Measurements from ENCODE around the gene ITIH5. TPM values are rescaled to one million over a fixed set of nuclear protein-coding genes. Genes with fewer than 3 reads are reported as not detected.

The ITIH5 gene
- total and polyA plus RNA-seq, 4 donors = 3.8 to 45.0 (median 16.2) TPM

DNA sequence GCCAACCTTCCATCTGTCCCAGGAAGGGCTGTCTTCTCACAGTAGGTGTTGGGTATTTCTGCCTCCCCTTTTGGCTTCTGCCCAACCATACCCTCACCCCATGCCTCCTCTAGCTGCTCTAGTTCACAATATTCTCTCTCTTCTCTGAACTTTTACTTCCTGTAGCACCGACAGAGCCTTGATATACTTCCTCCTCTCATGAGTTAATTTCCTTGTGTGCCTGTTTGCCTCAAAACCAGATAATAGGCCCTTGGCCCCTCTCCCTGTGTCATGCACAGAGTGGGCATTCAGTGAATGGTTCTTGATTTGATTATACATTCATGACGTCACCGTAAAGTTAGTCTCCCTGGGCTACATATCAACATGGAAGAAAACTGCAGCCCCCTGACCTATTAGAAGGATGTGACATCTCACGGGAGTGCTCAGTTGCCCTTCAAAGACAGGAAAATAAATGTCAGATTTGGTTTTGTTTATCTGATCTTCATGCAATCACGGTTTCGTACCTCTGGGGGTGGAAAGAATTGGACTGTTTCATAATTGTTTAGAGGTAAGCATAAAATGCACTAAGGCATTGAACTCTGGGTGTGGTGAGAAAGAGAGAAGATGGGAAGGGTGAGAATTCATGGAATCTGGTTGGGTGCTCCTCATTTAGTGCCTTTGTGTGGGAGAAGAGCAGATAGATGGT is 127.7 kb downstream of the ITIH5 start:
- H3K27me3 ChIP-seq (ENCODE audit: control insufficient read depth in 1 of 2, insufficient read depth in 2 of 2, low read length in 1 of 2) = no peaks in the 10 kb centered on the region
- no peak overlapping the region for H3K4me3 ChIP-seq (ENCODE audit: low read length in 2 of 2)
- no peak overlapping the region for H3K27ac ChIP-seq (ENCODE audit: low read depth in 1 of 2, low read length in 2 of 2)
- H3K4me1 ChIP-seq (ENCODE audit: control insufficient read depth in 1 of 2, insufficient read depth in 2 of 2, low read length in 2 of 2) = no peaks in the 10 kb centered on the region
- intact Hi-C loops (cut with DNase I) = no loop called here
- WGBS, 2 donors = 70 to 81% methylated on average over 6 of the region's 6 CpGs
- ATAC-seq (ENCODE audit: low FRiP score) (no peak), DNase-seq (no peak)
- H3K9me3 ChIP-seq (ENCODE audit: control insufficient read depth, low read length) = peaks cover 2% of the 10 kb centered on the region
- H3K36me3 ChIP-seq (ENCODE audit: control insufficient read depth in 1 of 2, insufficient read depth in 2 of 2, low read length in 1 of 2) = no peaks in the 10 kb centered on the region

GRCh38 chr10:7537126-7537525 is 129.6 kb downstream of the ITIH5 start:
- no peak overlapping the region for H3K27ac ChIP-seq (ENCODE audit: low read depth in 1 of 2, low read length in 2 of 2)
- no peaks in the 10 kb centered on the region for H3K4me1 ChIP-seq (ENCODE audit: control insufficient read depth in 1 of 2, insufficient read depth in 2 of 2, low read length in 2 of 2)
- WGBS, 2 donors = 82 to 83% methylated on average over 3 of the region's 3 CpGs
- H3K9me3 ChIP-seq (ENCODE audit: control insufficient read depth, low read length) = peaks cover 2% of the 10 kb centered on the region
- intact Hi-C loops (cut with DNase I) = no loop called here
- ATAC-seq (ENCODE audit: low FRiP score) (no peak), DNase-seq (no peak)
- H3K4me3 ChIP-seq (ENCODE audit: low read length in 2 of 2) = no peak overlapping the region
- H3K27me3 ChIP-seq (ENCODE audit: control insufficient read depth in 1 of 2, insufficient read depth in 2 of 2, low read length in 1 of 2) = no peaks in the 10 kb centered on the region
- H3K36me3 ChIP-seq (ENCODE audit: control insufficient read depth in 1 of 2, insufficient read depth in 2 of 2, low read length in 1 of 2) = no peaks in the 10 kb centered on the region

DNA sequence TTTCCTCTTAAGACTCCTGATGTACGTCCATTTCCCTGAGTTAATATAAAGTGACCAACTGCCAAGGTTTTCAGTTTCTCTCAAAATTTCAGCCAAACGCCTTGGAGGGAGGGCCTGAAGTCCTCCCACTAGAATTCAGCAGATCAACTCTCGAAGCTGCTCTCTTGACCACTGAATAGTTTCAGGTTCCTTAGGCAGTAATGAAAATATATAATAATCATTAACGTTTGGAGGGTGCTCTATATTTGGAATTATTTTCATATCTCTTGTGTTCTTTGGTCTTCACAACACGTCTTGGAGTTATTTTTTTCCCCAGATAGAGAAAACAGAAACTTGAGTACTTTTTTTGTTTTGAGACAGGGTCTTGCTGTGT is 132.3 kb downstream of the ITIH5 start:
- H3K9me3 ChIP-seq (ENCODE audit: control insufficient read depth, low read length) = peaks cover 2% of the 10 kb centered on the region
- H3K4me1 ChIP-seq (ENCODE audit: control insufficient read depth in 1 of 2, insufficient read depth in 2 of 2, low read length in 2 of 2) = no peaks in the 10 kb centered on the region
- intact Hi-C loops (cut with DNase I) = no loop called here
- 49 to 53% methylated on average over 5 of the region's 5 CpGs for WGBS, 2 donors
- ATAC-seq (ENCODE audit: low FRiP score) (no peak), DNase-seq (no peak)
- H3K36me3 ChIP-seq (ENCODE audit: control insufficient read depth in 1 of 2, insufficient read depth in 2 of 2, low read length in 1 of 2) = no peaks in the 10 kb centered on the region
- no peak overlapping the region for H3K4me3 ChIP-seq (ENCODE audit: low read length in 2 of 2)
- H3K27me3 ChIP-seq (ENCODE audit: control insufficient read depth in 1 of 2, insufficient read depth in 2 of 2, low read length in 1 of 2) = no peaks in the 10 kb centered on the region
- H3K27ac ChIP-seq (ENCODE audit: low read depth in 1 of 2, low read length in 2 of 2) = no peak overlapping the region

GRCh38 chr10:7533657-7534479 is 132.9 kb downstream of the ITIH5 start:
- no peak for ATAC-seq (ENCODE audit: low FRiP score)
- H3K4me3 ChIP-seq (ENCODE audit: low read length in 2 of 2) = no peak overlapping the region
- WGBS, 2 donors = 71 to 84% methylated on average over 7 of the region's 7 CpGs
- intact Hi-C loops (cut with DNase I) = no loop called here
- no peaks in the 10 kb centered on the region for H3K27me3 ChIP-seq (ENCODE audit: control insufficient read depth in 1 of 2, insufficient read depth in 2 of 2, low read length in 1 of 2)
- H3K9me3 ChIP-seq (ENCODE audit: control insufficient read depth, low read length) = peaks cover 2% of the 10 kb centered on the region
- no peak for DNase-seq
- no peaks in the 10 kb centered on the region for H3K36me3 ChIP-seq (ENCODE audit: control insufficient read depth in 1 of 2, insufficient read depth in 2 of 2, low read length in 1 of 2)
- no peak overlapping the region for H3K27ac ChIP-seq (ENCODE audit: low read depth in 1 of 2, low read length in 2 of 2)
- no peaks in the 10 kb centered on the region for H3K4me1 ChIP-seq (ENCODE audit: control insufficient read depth in 1 of 2, insufficient read depth in 2 of 2, low read length in 2 of 2)

DNA sequence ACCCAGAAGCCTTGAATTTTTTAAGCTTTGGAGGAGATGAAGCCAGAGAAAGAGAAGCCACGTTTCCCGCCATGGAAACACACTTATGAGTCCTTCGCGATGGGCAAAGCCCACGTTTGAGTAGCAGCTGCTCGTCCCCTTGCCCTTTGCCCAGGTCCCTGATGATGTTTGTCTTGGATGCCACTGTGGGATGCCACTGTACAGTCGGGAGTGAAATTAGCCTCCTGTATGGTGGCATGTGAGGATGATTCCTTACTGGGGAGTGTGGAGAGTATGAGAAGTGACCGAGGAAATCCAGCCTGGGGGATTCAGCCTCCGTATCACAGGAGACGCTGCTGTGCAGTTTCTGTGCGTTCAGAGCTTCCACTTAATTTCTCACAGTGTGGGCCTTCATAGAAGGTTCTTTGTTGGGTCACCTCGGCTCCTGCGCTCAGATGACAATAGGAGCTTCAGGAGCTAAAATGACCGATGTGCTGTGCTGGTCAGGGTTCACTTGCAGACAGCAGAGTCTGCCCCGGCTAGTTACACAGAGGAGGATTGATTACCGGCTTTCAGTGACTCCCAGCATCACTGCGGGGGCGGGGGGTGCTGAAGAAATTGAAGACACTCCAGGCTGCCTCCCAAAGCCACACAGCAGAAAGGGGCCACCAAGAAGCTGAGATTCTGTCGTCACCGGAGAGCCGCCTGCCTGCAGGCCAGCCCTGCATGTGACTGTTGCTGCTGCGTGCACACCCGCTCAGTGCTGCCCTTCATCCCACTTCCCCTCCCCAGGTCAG is 133.9 kb downstream of the ITIH5 start:
- no peaks in the 10 kb centered on the region for H3K4me1 ChIP-seq (ENCODE audit: control insufficient read depth in 1 of 2, insufficient read depth in 2 of 2, low read length in 2 of 2)

GRCh38 chr10:7529638-7530037 is 137.1 kb downstream of the ITIH5 start:
- ATAC-seq (ENCODE audit: low FRiP score) (no peak), DNase-seq (no peak)
- intact Hi-C loops (cut with DNase I) = loop anchor here in 1 of 2 donors (10.0 kb wide), 1 partner anchor 285 kb away; the partner anchor contains the start of gene TAF3
- no peaks in the 10 kb centered on the region for H3K36me3 ChIP-seq (ENCODE audit: control insufficient read depth in 1 of 2, insufficient read depth in 2 of 2, low read length in 1 of 2)
- no peak overlapping the region for H3K27ac ChIP-seq (ENCODE audit: low read depth in 1 of 2, low read length in 2 of 2)
- no peaks in the 10 kb centered on the region for H3K4me1 ChIP-seq (ENCODE audit: control insufficient read depth in 1 of 2, insufficient read depth in 2 of 2, low read length in 2 of 2)
- H3K4me3 ChIP-seq (ENCODE audit: low read length in 2 of 2) = no peak overlapping the region
- no peaks in the 10 kb centered on the region for H3K9me3 ChIP-seq (ENCODE audit: control insufficient read depth, low read length)
- H3K27me3 ChIP-seq (ENCODE audit: control insufficient read depth in 1 of 2, insufficient read depth in 2 of 2, low read length in 1 of 2) = no peaks in the 10 kb centered on the region
- 38 to 41% methylated on average over 7 of the region's 7 CpGs for whole genome bisulfite sequencing, 2 donors

More for the DNA sequence above, 133.9 kb downstream of the ITIH5 start:
- no peak overlapping the region for H3K27ac ChIP-seq (ENCODE audit: low read depth in 1 of 2, low read length in 2 of 2)
- no peaks in the 10 kb centered on the region for H3K27me3 ChIP-seq (ENCODE audit: control insufficient read depth in 1 of 2, insufficient read depth in 2 of 2, low read length in 1 of 2)
- WGBS, 2 donors = 26 to 42% methylated on average over 23 of the region's 23 CpGs
- intact Hi-C loops (cut with DNase I) = no loop called here
- H3K4me3 ChIP-seq (ENCODE audit: low read length in 2 of 2) = no peak overlapping the region
- DNase-seq (no peak), ATAC-seq (ENCODE audit: low FRiP score) (no peak)
- H3K9me3 ChIP-seq (ENCODE audit: control insufficient read depth, low read length) = no peaks in the 10 kb centered on the region
- no peaks in the 10 kb centered on the region for H3K36me3 ChIP-seq (ENCODE audit: control insufficient read depth in 1 of 2, insufficient read depth in 2 of 2, low read length in 1 of 2)

DNA sequence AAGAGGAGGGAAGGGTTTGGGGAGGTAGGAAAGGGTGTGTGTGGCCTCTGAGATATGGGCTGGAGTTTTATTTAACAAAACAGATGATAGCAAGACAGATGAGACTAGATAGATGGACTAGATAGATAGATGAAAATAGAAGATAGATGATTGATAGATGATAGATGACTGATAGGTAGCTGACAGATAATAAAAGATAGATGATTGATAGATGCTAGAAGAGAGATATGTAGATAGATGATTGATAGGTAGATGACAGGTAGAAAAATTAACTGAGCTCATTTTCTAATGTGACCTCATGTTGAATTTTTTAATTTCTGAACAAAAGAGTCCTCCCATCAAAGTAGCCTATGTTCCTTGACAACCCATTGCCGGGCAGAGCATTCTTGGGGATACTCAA is 139.3 kb downstream of the ITIH5 start:
- Histone ChIP-seq H3K27me3 (ENCODE audit: control insufficient read depth in 1 of 2, insufficient read depth in 2 of 2, low read length in 1 of 2) (no peaks in the 10 kb centered on the region), H3K36me3 (ENCODE audit: control insufficient read depth in 1 of 2, insufficient read depth in 2 of 2, low read length in 1 of 2) (no peaks in the 10 kb centered on the region), H3K4me3 (ENCODE audit: low read length in 2 of 2) (no peak overlapping the region), H3K27ac (ENCODE audit: low read depth in 1 of 2, low read length in 2 of 2) (no peak overlapping the region), H3K9me3 (ENCODE audit: control insufficient read depth, low read length) (no peaks in the 10 kb centered on the region), H3K4me1 (ENCODE audit: control insufficient read depth in 1 of 2, insufficient read depth in 2 of 2, low read length in 2 of 2) (no peaks in the 10 kb centered on the region)
- DNase-seq (no peak), ATAC-seq (ENCODE audit: low FRiP score) (no peak)
- intact Hi-C loops (cut with DNase I) = loop anchor here in 1 of 2 donors (10.0 kb wide), 1 partner anchor 287 kb away; the partner anchor contains the start of gene TAF3
- WGBS, 2 donors = 88% methylated on average over 1 of the region's 1 CpG

DNA sequence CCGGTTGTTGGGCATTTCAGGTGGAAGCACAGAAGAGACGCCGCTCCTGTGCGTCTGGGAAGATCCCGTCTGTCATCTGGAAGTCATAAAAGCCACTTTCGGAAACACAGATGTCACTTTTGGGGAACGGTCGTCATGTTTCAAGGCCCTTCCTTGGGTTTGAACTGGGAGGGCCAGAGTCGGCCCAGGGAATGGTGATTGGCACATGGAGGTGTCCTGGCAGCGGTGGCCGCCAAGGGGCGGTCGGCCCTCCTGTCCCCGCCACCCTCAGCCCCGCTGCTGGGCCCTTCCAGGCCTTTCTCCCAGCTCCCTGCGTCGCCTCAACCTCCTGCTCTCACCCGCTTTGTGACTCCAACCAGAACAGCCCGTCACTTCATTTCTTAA is 140.8 kb downstream of the ITIH5 start:
- intact Hi-C loops (cut with DNase I) = loop anchor here in 1 of 2 donors (10.0 kb wide), 1 partner anchor 289 kb away; the partner anchor contains the start of gene TAF3

More for the DNA sequence above, 140.8 kb downstream of the ITIH5 start:
- no peak overlapping the region for H3K27ac ChIP-seq (ENCODE audit: low read depth in 1 of 2, low read length in 2 of 2)
- ATAC-seq (ENCODE audit: low FRiP score) = no peak
- 60 to 71% methylated on average over 19 of the region's 19 CpGs for WGBS, 2 donors
- H3K4me3 ChIP-seq (ENCODE audit: low read length in 2 of 2) = no peak overlapping the region
- H3K36me3 ChIP-seq (ENCODE audit: control insufficient read depth in 1 of 2, insufficient read depth in 2 of 2, low read length in 1 of 2) = no peaks in the 10 kb centered on the region
- no peak for DNase-seq
- H3K9me3 ChIP-seq (ENCODE audit: control insufficient read depth, low read length) = no peaks in the 10 kb centered on the region
- no peaks in the 10 kb centered on the region for H3K27me3 ChIP-seq (ENCODE audit: control insufficient read depth in 1 of 2, insufficient read depth in 2 of 2, low read length in 1 of 2)
- no peaks in the 10 kb centered on the region for H3K4me1 ChIP-seq (ENCODE audit: control insufficient read depth in 1 of 2, insufficient read depth in 2 of 2, low read length in 2 of 2)
